Kasumi-1 (cell line): ENCODE measurements around the gene OR8B3.
A peak's percentile ranks its signal among the peaks of the same experiment; 100 is the strongest.
"Not testable (repeated sequence)": the region's sequence is repeated elsewhere in the genome, so short reads cannot be mapped to it uniquely, and the experiment has no call there.

Experiments
- DNase-seq, 2 experiments: peaks; one replicate each; lab custom pipeline; 2025; lab: John Stamatoyannopoulos, UW

The OR8B3 gene, protein sequence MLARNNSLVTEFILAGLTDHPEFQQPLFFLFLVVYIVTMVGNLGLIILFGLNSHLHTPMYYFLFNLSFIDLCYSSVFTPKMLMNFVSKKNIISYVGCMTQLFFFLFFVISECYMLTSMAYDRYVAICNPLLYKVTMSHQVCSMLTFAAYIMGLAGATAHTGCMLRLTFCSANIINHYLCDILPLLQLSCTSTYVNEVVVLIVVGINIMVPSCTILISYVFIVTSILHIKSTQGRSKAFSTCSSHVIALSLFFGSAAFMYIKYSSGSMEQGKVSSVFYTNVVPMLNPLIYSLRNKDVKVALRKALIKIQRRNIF

DNA sequence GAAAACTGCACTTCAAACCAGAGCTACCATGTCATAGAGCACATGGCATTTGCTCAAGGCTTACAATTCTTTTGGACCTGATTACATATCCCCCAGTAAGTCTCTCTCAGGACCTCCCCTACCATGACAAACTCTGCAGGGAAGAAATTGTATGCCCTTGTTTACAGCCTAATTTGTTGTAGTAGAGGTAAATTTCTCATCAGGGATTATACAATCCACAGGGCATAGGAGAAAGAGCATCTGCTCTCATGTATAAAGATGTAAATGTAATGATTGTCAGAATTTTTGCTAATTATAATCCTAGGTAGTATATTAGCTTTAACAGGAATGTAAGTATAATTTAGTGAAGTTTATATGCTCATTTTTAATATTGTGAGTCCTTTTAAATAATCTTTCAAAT is at the start of gene OR8B3:
Gene OR8B3 (minus strand): TSS at position 101 of the 400 bp plus-strand sequence. CDS start 1,673 bp downstream, outside the sequence.
- DNase-seq = no peak

DNA sequence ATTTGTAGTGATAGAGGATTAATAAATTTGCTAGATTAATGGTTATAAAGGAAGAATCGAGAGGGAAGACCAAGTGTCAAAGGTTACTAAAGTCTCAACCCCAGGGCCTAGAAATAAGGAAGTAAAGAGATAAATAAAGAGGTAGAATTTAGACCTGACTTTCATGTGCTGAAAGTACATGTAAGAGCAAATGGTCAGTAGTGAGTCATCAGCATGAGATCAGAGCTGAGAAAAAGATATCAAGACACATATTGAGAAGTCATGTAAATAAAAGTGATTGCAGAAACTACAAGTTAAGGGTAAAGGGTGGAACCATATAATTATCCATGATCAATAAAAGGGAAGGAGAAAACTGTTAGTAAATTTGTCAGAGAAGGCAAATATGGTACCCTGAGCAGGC is 48.1 kb upstream of the OR8B3 start:
- DNase-seq = no peak

DNA sequence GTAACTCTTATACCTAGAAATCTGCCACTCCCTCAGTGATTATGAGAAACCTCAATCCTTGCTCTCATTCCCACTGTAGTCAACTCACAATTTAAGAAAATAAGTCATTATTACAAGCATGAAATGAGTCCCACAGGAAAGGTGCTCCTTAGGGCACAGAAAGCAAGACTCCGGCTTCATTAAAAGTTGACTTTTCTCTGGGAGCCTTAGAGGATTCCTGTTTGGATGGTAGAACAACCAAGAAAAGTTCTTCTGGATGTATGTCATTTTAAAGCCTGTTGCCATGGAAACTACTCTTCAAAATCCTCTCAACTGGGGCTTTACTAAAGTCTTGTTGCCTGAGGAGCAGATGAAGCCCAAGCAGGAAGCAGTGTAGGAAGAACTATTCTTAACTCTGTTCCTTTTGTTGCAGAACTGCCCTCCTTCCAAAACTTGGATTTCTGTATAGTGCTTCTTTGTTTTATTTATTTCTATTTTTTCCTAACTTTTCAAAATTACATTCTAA is 46.9 kb upstream of the OR8B3 start, which contains the start of gene OR8B8:
Gene OR8B8 (minus strand): TSS at position 51 of the 505 bp plus-strand sequence. CDS start 4,611 bp downstream, outside the sequence.
- DNase-seq = no peak

DNA sequence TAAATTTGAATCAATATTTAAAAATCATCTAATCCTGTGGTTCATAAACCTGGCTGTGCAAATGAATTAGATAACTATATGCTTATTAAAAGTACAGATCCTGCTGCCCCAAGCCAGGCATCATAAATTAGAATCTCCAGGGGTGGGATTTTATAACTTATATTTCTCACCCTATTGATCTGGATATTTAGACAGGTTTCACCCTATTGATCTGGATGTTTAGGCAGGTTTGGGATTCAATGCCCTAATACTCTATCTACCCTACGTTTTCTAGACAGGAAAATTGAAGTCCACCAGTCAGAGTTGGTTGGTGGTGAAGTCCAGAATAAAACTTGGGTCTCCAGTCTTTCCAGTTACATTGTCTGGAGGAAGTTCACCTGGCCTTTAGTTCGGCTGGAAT is 44.0 kb upstream of the OR8B3 start:
- DNase-seq = no peak

DNA sequence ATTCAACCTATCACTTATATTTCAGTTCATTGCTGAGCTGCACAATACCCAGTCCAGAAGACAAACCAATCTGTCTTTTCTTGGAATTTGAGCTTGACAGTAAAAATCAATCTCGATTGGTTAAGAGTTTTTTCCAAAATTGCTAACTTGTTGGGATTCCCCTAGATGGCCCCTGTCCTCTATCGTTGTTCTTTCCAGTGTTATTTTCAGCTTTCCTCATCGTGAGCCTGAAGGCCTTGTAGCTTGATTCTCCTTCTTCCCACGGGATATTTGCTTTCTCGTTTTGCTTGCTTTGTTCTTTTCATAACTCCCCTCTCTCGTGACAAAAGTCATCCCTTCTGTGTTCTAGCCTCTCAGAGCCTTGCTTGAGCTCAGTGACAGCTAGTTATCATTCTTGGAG is 43.6 kb upstream of the OR8B3 start:
- no peak for DNase-seq

DNA sequence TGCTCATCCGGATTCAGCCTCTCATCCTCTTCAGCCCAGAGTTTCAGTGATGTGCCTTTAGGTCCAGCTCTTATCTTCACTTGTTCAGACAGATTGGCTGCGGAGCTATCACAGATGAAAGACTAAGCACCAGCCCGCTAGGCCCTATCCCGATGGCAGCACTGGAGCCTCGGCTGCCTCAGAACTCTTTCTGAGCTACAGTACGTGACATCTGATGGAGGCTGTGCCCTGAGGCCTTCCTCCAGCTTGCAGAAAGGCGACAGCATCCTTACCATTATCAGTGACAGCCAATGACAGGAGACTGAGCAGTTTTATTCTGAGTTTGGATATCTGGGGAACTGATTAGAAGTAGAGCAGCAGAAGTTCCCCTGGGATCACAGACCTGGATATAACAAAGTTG is 42.7 kb upstream of the OR8B3 start:
- DNase-seq = no peak

DNA sequence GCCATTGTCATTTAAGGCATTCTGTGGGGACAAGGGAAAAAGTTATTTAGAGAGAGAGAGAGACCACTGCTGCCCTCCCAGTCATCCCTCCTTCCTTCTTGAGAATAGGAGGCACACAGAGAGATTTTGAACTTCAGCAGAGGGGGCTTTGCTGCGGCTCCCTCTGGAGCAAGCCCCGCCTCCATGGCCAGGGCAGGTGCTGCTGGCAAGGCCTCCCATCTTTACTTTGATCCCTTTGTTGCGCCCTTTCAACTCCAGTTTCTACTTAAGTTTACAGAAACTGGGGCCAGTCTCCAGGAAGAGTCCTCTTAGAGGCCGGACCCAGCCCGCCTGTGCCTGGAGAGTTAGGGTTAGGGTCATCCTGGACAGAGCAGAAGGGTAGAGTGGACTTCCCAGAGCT is 42.3 kb upstream of the OR8B3 start:
- DNase-seq = no peak

DNA sequence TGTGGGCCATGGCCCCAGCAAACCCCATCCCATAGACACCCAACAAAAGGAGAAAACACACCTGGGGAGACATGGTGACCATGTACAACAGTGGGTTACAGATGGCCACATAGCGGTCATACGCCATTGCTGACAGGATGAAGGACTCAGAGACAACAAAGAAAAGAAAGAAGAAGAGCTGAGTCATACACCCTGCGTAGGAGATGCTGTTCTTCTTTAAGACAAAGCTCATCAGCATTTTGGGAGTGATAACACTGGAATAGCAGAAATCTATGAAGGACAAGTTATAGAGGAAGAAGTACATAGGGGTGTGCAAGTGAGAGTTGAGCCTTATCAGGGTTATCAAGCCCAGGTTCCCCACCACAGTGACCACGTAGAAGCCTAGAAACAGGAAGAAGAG is 41.8 kb upstream of the OR8B3 start:
- DNase-seq = no peak

DNA sequence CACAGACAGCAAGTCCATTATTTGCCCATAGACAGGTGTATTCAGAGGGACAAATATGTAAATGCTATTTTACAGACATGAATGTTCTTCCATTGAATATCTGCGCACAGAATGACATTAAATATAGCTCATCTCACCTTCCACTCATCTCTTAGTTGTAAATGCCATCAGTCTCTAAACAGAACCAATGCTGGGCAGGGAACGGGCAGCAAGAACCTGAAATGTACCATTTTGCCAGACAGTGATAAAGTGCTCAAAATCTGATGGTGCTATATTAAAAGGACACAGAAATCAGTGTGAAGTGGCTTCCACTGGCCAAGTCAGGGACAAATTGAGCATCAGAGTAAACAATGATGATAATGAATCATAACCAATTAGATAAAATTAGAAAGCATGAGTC is 35.9 kb upstream of the OR8B3 start:
- DNase-seq = no peak

DNA sequence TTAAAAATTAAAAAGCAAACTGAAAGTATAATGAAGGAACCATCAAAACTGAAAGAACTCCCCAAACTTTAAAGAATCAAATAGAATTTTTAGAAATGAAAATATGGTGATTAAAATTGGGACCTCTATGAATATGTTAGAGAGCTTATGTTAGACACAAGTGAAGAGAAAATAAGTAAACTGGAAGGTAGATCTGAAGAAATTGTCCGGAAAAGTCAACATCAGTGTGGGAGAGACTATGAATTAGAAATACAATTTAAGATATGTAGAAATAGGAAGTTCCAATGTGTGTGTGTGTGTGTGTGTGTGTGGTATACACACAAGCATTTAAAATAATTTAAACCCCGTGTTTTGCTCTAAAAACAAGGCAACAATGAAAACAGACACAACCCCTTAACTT is 30.8 kb upstream of the OR8B3 start:
- DNase-seq = no peak

DNA sequence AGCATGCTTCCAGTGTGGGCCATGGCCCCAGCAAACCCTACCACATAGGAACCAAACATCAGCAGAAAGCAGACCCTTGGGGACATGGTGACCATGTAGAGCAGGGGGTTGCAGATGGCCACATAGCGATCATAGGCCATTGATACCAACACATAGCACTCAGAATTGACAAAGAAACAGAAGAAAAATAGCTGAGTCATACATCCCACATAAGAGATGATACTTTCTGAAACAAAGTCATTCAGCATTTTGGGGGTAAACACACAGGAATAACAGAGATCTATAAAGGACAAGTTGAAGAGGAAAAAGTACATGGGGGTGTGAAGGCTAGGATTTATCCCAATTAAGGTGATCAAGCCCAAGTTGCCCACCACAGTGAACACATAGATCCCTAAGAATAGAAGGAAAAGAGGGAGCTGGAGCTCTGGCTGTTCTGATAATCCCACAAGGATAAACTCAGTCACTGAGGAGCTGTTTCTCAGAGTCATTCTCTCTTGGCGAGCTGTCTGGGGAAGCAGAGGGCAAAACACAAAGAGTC is 25.6 kb upstream of the OR8B3 start, which contains the start of gene OR8B4:
Gene OR8B4 (minus strand): TSS at position 488 of the 538 bp plus-strand sequence. CDS start 0 bp downstream, at position 488.
- no peak for DNase-seq

DNA sequence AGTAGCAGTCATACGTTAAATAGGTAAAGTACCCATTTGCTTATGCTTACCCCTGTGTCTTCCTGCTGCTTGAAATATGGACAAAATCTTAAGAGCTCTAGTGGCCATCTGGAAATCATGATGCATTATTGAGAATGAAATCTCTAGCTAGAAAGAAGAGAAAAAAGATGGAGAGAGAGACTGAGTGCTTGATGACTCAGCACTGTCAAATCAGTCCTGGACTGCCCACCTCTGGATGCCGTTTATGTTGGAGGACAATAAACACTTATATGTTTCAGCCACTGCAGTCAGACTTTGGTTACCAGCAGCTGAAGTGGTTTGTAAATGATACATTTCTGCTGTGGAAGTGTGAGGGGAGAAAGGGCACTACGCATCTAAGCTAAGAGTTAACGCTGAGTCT is 22.2 kb upstream of the OR8B3 start:
- DNase-seq = no peak

DNA sequence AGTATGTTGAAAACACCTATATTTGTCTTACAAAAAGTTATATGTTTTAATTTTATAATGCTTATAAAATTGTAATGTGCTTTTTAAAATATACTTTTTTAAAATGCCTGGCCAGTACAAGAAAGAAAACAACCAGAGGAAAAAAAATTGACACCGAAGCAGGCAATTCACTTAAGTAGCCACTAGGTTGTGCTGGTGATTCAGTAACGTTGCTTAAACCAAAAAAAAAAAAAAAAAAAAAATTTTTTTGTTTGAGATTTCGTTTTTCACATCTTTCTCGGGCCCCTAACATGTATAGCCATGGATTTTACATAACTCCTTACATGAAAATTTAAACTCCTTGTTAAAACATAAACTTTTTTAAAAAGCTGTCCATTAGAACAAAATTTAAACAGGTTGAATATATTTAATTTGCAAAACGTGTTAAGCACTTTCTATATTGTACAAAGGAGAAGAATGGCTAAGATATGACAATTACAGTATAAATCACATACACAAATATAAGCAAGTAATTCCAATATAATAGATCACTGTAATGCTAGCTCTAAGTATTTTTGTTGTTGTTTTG is 16.6 kb upstream of the OR8B3 start:
- peak; percentile 29 to 34 for DNase-seq

DNA sequence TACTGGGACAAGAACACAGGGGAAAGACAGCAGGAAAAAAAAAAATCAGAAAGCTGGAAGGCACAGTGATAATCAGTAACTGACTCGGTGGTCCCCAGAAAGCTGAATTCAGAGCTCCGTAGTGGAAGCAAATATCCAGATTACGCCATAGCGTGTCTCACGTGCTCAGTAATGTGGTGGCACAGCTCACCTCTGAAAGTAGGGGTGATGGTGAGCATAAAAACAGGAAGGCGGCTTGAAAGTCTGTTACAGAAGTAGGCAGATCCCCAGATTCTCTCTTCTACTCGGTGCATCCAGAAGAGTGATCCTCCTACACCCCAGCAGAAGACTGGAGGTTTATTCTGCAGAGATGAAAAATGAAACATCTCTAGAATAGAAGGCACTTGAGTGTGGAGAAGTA is 11.1 kb upstream of the OR8B3 start:
- DNase-seq = no peak

DNA sequence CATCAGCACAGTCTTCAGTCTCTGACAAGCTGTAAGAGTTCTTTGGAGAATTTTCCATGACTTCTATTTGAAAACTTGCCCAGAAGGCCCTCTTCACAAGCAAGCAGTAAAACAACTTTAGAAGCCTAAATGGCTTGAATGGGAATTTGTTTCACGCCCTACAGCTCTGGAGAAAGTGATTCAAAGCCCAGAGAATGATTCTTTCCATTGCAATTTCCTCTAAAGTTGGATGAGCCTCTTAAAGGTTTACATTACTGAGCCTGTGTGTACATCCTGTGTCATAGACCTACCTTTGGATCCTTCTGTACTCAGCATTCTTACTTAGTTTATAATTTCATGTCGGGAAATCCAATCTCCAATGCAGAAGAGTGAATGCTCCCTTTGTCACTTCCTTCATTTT is 6.8 kb upstream of the OR8B3 start:
- DNase-seq = no peak

DNA sequence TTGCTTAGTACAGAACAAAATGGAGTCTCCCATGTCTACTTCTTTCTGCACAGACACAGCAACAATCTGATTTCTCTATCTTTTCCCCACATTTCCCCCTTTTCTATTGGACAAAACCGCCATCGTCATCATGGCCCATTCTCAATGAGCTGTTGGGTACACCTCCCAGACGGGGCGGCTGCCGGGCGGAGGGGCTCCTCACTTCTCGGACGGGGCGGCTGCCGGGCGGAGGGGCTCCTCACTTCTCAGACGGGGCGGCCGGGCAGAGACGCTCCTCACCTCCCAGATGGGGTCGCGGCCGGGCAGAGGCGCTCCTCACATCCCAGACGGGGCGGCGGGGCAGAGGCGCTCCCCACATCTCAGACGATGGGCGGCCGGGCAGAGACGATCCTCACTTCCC is 4.4 kb upstream of the OR8B3 start:
- not testable (repeated sequence) for DNase-seq

DNA sequence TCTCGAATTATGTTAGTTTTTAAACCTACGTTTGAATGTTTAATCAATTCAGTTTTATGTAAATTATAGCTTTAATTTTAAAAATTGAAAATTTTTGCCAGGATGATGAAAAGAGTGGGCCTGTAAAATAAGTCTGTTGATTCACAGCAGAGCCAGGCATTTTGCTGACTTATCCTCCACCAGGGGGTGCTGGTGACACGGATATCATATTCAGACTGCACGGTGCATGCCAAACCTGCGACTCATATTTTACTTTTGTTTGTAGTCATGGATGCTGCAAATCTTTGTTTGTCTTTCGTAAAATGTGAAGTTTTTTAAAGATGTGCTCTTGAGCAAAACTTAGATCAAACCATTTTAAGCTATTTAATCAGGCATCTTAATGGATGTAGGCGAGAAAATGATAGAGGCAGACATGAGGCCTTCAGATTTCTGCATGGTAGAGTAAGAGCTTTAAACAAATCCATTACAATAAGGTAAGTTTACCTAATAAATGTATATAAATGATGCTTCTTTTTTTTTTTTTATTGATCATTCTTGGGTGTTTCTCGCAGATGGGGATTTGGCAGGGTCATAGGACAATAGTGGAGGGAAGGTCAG is 3.6 kb upstream of the OR8B3 start:
- peak; percentile 55 to 69 for DNase-seq

DNA sequence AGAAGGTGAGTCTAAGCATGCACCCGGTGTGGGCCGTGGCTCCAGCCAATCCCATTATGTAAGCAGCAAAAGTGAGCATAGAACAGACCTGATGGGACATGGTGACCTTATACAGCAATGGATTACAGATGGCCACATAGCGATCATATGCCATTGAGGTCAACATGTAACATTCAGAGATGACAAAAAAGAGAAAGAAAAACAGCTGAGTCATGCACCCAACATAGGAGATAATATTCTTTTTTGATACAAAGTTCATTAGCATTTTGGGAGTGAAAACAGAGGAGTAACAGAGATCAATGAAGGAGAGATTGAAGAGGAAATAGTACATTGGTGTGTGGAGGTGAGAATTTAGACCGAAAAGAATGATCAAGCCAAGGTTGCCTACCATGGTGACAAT is 2.0 kb downstream of the OR8B3 start:
- DNase-seq = not testable (repeated sequence)

DNA sequence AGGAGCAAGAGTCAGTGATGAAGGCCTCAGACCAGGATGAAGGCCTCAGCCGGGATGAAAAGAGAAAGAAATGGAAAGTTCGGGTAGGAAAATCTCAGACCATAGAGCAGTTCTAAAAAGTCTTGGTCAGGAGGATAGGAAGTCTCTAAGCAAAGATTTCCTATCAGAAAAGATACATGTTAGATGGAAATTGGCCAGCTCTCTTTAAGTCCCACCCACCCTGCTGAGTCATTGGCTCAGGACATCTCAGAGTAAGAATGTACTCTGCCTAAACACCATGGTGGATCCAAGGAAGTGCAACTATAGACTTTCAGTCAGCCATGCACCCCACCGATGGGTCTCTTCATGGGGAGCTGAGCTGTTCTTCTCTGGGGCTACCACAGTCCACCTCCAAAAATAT is 4.4 kb downstream of the OR8B3 start:
- no peak for DNase-seq

DNA sequence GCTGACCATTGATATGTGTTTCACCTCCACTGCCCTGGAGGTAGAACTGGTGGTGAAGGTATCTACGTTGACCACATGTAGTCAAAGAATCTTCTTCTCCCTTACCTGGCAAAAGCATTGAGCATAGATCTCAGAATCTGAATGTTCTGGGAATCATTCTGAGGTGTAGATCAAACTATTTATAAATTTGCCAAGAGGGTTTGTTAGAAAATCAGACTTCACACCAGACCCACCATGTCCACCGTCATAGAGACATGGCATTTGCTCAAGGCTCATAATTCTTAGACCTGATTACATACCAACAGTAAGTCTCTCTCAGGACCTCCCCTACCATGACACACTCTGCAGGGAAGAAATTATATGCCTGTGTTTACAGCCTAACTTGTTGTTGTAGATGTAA is 14.4 kb downstream of the OR8B3 start, which contains the start of gene OR8B2:
Gene OR8B2 (minus strand): TSS at position 101 of the 400 bp plus-strand sequence. CDS start 1,156 bp downstream, outside the sequence.
- DNase-seq = no peak

DNA sequence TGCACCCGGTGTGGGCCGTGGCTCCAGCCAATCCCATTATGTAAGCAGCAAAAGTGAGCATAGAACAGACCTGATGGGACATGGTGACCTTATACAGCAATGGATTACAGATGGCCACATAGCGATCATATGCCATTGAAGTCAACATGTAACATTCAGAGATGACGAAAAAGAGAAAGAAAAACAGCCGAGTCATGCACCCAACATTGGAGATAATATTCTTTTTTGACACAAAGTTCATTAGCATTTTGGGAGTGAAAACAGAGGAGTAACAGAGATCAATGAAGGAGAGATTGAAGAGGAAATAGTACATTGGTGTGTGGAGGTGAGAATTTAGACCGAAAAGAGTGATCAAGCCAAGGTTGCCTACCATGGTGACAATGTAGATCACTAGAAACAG is 16.0 kb downstream of the OR8B3 start:
- DNase-seq = not testable (repeated sequence)

DNA sequence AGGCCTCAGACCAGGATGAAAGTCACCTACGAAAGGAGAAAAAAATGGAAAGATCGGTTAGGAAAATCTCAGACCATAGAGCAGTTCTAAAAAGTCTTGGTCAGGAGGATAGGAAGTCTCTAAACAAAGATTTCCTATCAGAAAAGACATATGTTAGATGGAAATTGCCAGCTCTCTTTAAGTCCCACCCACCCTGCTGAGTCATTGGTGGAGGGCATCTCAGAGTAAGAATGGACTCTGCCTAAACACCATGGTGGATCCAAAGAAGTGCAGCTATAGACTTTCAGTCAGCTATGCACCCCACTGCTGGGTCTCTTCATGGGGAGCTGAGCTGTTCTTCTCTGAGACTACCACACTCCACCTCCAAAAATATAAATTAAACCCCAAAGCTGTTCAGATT is 18.2 kb downstream of the OR8B3 start:
- no peak for DNase-seq

DNA sequence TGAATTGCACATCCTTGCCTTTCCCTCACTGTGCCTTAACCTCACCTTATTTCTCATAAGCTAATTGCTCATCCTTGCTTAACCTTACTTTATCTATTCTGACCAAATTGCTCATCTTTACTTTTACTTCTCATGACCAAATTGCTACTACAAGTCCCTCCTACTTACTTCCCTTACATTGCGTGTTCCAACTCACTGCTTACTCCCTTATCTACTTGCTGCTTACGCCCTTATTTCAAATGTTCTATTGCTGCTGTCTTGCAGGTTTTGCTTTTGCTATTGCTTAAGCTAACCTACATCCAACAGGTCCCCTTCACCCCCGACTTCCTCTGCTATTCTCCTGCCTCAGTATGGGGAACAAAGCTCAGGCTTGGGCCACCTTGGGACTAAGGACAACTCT is 22.5 kb downstream of the OR8B3 start:
- no peak for DNase-seq
